ACC112 (cell line): ENCODE data around the gene CRYGN.

Source experiments
- H2AFZ ChIP-seq: fragments of 200-600 bp; sonication (generic); one replicate; pipeline ENCODE4 v1.6.0; 2017; ENCODE audit warnings: antibody characterized with exemption, low read length; ENCODE audit not compliant: unreplicated experiment
- H3K27ac ChIP-seq: fragments of 200-600 bp; sonication (generic); 2 replicates; pipeline ENCODE4 v1.5.1; 2014; ENCODE audit warnings: low read depth, mild to moderate bottlenecking, antibody characterized with exemption, low read length, moderate library complexity
- H3K27me3 ChIP-seq: fragments of 200-600 bp; sonication (generic); 2 replicates; pipeline ENCODE4 v1.6.1; 2014; ENCODE audit warnings: mild to moderate bottlenecking, antibody characterized with exemption, low read length, moderate library complexity, mixed read lengths; ENCODE audit not compliant: insufficient read depth
- H3K36me3 ChIP-seq: fragments of 200-600 bp; sonication (generic); 2 replicates; pipeline ENCODE4 v1.6.1; 2016; ENCODE audit warnings: mild to moderate bottlenecking, antibody characterized with exemption, low read length, moderate library complexity, mixed read lengths; ENCODE audit not compliant: insufficient read depth
- H3K4me1 ChIP-seq: fragments of 200-600 bp; sonication (generic); one replicate; pipeline ENCODE4 v1.6.1; 2016; ENCODE audit warnings: low read length, mixed read lengths; ENCODE audit not compliant: insufficient read depth, unreplicated experiment, control insufficient read depth
- H3K4me3 ChIP-seq: fragments of 200-600 bp; sonication (generic); 2 replicates; pipeline ENCODE4 v1.5.1; 2014; ENCODE audit warnings: mild to moderate bottlenecking, low read depth, low read length
- H3K79me2 ChIP-seq: fragments of 200-600 bp; sonication (generic); one replicate; pipeline ENCODE4 v1.6.0; 2016; ENCODE audit warnings: low read length; ENCODE audit not compliant: control insufficient read depth, unreplicated experiment, insufficient read depth

Gene CRYGN, protein sequence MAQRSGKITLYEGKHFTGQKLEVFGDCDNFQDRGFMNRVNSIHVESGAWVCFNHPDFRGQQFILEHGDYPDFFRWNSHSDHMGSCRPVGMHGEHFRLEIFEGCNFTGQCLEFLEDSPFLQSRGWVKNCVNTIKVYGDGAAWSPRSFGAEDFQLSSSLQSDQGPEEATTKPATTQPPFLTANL

GRCh38 chr7:151439855-151440798, at the start of gene CRYGN:
Gene CRYGN (minus strand): TSS chr7:151440141. CDS start chr7:151439917, 224 bp downstream.
- Histone ChIP-seq H3K27ac (no peak within 1 kb of the TSS), H2AFZ (no peak within 1 kb of the TSS), H3K27me3 (0 out of 2 replicates have a peak, but pooled peaks cover 3% of the 10 kb centered on the region)

GRCh38 chr7:151489498-151489897, 49.6 kb upstream of the CRYGN start:
- no peak overlapping the region for H2AFZ ChIP-seq
- H3K4me1 ChIP-seq: peaks cover 37% of the 10 kb centered on the region
- no peak overlapping the region for H3K27ac ChIP-seq
- no peaks in the 10 kb centered on the region for H3K27me3 ChIP-seq
- H3K36me3 ChIP-seq: peaks cover 49% of the 10 kb centered on the region; the same call in 1 of the 2 replicates
- peaks cover 71% of the 10 kb centered on the region for H3K79me2 ChIP-seq
- H3K4me3 ChIP-seq: no peak overlapping the region

More at GRCh38 chr7:151439855-151440798, at the start of gene CRYGN:
- H3K4me3 ChIP-seq: no peak within 1 kb of the TSS
- no peaks in the 10 kb centered on the region for H3K79me2 ChIP-seq
- H3K36me3 ChIP-seq: no peaks in the 10 kb centered on the region
- H3K4me1 ChIP-seq: peaks cover 16% of the 10 kb centered on the region

- Histone ChIP-seq H3K4me1 (peaks cover 25% of the 10 kb centered on the region), H3K79me2 (peaks cover 71% of the 10 kb centered on the region), H3K27ac (no peak overlapping the region), H3K27me3 (no peaks in the 10 kb centered on the region), H2AFZ (no peak overlapping the region), H3K4me3 (no peak overlapping the region), H3K36me3 (peaks cover 62% of the 10 kb centered on the region; the same call in 1 of the 2 replicates)
Observed at GRCh38 chr7:151488096-151488495, 48.2 kb upstream of the CRYGN start.

DNA sequence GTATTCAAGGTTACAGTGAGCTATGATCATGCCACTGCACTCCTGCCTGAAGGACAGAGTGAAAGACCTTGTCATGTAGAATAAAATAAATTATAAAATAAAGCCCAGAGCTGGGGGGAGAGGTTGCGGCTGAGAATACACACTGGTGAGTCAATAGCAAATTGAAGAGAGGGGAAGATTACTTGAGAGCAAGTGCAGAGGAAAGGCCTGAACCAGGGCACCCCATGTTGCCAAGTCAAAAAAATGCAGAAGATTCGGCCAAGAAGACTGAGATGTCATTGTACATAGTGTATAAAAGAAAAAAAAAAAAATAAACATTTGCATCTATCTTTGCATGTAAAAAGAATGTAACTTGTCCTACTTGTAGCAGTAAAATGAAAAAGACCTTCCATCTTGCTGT, 47.3 kb upstream of the CRYGN start:
- Histone ChIP-seq H3K4me1 (peaks cover 19% of the 10 kb centered on the region), H3K4me3 (no peak overlapping the region), H3K79me2 (peaks cover 72% of the 10 kb centered on the region), H3K27ac (no peak overlapping the region), H3K36me3 (peaks cover 67% of the 10 kb centered on the region; the same call in 1 of the 2 replicates), H2AFZ (no peak overlapping the region), H3K27me3 (no peaks in the 10 kb centered on the region)

- Histone ChIP-seq H3K36me3 (peaks cover 71% of the 10 kb centered on the region; the same call in 1 of the 2 replicates), H3K4me3 (no peak overlapping the region), H3K27me3 (no peaks in the 10 kb centered on the region), H3K79me2 (peaks cover 75% of the 10 kb centered on the region), H2AFZ (no peak overlapping the region), H3K4me1 (peaks cover 9% of the 10 kb centered on the region), H3K27ac (no peak overlapping the region)
Observed at GRCh38 chr7:151486074-151486473, 46.1 kb upstream of the CRYGN start.

DNA sequence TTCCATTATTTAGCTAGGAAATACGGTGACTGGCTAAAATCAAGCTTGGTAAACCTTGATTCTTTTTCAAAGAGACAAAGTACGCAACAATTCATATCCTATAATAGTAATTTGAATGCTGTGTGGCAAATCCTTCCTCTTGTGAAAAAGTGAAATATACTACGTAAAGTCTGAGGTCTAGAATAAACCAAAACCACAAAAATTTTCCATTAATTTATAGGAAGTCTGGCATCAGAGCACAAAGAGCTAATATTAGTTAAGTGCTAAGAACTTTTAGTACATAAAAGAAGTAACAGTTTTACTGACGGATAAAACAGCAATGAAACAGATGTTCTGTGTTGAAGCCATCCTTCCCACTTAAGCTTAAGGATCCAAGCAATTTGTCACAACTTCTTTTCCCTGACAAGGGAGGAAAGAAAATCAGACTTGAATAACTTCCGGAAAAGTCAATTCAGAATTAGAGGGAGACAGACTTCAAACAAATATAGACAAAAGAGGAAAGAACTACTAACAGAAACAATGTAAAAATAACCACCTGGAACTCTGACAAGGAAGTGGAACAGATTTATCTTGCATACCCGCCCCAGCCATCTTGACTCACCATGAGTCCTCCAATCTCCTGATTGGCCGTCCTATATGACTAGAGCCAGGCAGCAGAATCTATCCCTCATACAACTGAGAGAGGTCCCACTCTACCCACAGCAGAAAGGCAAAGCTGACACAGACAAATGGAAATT, 45.2 kb upstream of the CRYGN start:
- Histone ChIP-seq H3K4me1 (peaks cover 9% of the 10 kb centered on the region), H3K27ac (peak overlapping the region; percentile 54), H3K4me3 (no peak overlapping the region), H2AFZ (no peak overlapping the region), H3K79me2 (peaks cover 73% of the 10 kb centered on the region), H3K36me3 (peaks cover 64% of the 10 kb centered on the region; the same call in 1 of the 2 replicates), H3K27me3 (no peaks in the 10 kb centered on the region)

DNA sequence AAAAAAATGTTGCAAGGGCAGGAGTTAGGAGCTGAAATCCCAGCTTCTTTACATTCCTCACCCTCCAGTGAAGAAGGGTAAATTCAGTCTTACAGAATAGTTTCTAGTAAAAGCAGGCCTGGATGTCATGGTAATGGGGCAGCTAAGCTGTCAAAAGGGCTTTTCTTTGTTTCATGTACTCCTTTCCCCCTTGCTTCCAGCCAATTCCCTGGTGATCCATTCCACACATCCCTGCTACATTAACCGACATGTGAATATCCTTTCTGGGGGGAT, 43.7 kb upstream of the CRYGN start:
- H3K79me2 ChIP-seq: peaks cover 81% of the 10 kb centered on the region
- H3K36me3 ChIP-seq: peaks cover 53% of the 10 kb centered on the region; the same call in 1 of the 2 replicates

GRCh38 chr7:151482883-151483710, 43.2 kb upstream of the CRYGN start:
- Histone ChIP-seq H3K36me3 (peaks cover 49% of the 10 kb centered on the region; the same call in 1 of the 2 replicates), H3K79me2 (peaks cover 82% of the 10 kb centered on the region)

More for the DNA sequence above, 43.7 kb upstream of the CRYGN start:
- Histone ChIP-seq H3K4me1 (peaks cover 9% of the 10 kb centered on the region), H2AFZ (no peak overlapping the region), H3K27ac (no peak overlapping the region), H3K27me3 (no peaks in the 10 kb centered on the region), H3K4me3 (no peak overlapping the region)

GRCh38 chr7:151481650-151482505, 41.9 kb upstream of the CRYGN start:
- Histone ChIP-seq H3K27ac (no peak overlapping the region), H3K4me1 (peaks cover 9% of the 10 kb centered on the region), H3K4me3 (no peak overlapping the region), H3K79me2 (peaks cover 87% of the 10 kb centered on the region), H3K27me3 (no peaks in the 10 kb centered on the region), H3K36me3 (peaks cover 42% of the 10 kb centered on the region; the same call in 1 of the 2 replicates), H2AFZ (no peak overlapping the region)

More at GRCh38 chr7:151482883-151483710, 43.2 kb upstream of the CRYGN start:
- Histone ChIP-seq H2AFZ (no peak overlapping the region), H3K27me3 (no peaks in the 10 kb centered on the region), H3K4me1 (peaks cover 9% of the 10 kb centered on the region), H3K27ac (no peak overlapping the region), H3K4me3 (no peak overlapping the region)
